IPS-20b (cell line): Measurements from ENCODE around the gene PSME2.

ENCODE experiments used
- H3K27ac ChIP-seq: one replicate; pipeline ENCODE4 v1.5.1; 2013; ENCODE audit warnings: low read length
- H3K27me3 ChIP-seq: 2 replicates; pipeline ENCODE4 v1.6.1; 2013; ENCODE audit warnings: mild to moderate bottlenecking, low read length, inconsistent platforms; ENCODE audit not compliant: insufficient read depth
- H3K36me3 ChIP-seq: 2 replicates; pipeline ENCODE4 v1.6.1; 2013; ENCODE audit warnings: low read depth, mild to moderate bottlenecking, inconsistent platforms, low read length, moderate library complexity; ENCODE audit not compliant: insufficient read depth
- H3K4me1 ChIP-seq: 2 replicates; pipeline ENCODE4 v1.6.1; 2013; ENCODE audit warnings: mild to moderate bottlenecking, control low read depth, inconsistent platforms, low read length, moderate library complexity; ENCODE audit not compliant: insufficient read depth
- H3K4me3 ChIP-seq: 2 replicates; pipeline ENCODE4 v1.5.1; 2013; ENCODE audit warnings: mild to moderate bottlenecking, low read length, inconsistent platforms
- H3K9ac ChIP-seq: 2 replicates; pipeline ENCODE4 v1.6.1; 2013; ENCODE audit warnings: low read depth, mild to moderate bottlenecking, inconsistent platforms, low read length, moderate library complexity
- H3K9me3 ChIP-seq: 2 replicates; pipeline ENCODE4 v1.6.1; 2013; ENCODE audit warnings: mild to moderate bottlenecking, low read depth, low read length, inconsistent platforms; ENCODE audit not compliant: insufficient read depth

PSME2 gene

GRCh38 chr14:24177891-24178290 is 31.5 kb upstream of the PSME2 start:
- Histone ChIP-seq H3K36me3 (peaks cover 44% of the 10 kb centered on the region), H3K4me3 (no peak overlapping the region), H3K9me3 (no peaks in the 10 kb centered on the region), H3K27me3 (no peaks in the 10 kb centered on the region), H3K27ac (no peak overlapping the region), H3K9ac (no peak overlapping the region), H3K4me1 (no peaks in the 10 kb centered on the region)

GRCh38 chr14:24177041-24177825 is 30.8 kb upstream of the PSME2 start:
- no peaks in the 10 kb centered on the region for H3K9me3 ChIP-seq
- H3K27me3 ChIP-seq, result no peaks in the 10 kb centered on the region
- no peak overlapping the region for H3K27ac ChIP-seq
- no peak overlapping the region for H3K9ac ChIP-seq
- H3K4me1 ChIP-seq, result no peaks in the 10 kb centered on the region
- no peak overlapping the region for H3K4me3 ChIP-seq
- H3K36me3 ChIP-seq, result peaks cover 37% of the 10 kb centered on the region

- Histone ChIP-seq H3K27me3 (no peaks in the 10 kb centered on the region), H3K4me3 (no peak overlapping the region), H3K36me3 (peaks cover 31% of the 10 kb centered on the region), H3K9me3 (no peaks in the 10 kb centered on the region), H3K4me1 (no peaks in the 10 kb centered on the region), H3K9ac (no peak overlapping the region), H3K27ac (no peak overlapping the region)
Observed at GRCh38 chr14:24176599-24176998, 30.2 kb upstream of the PSME2 start.

- H3K9ac ChIP-seq, result no peak overlapping the region
- no peak overlapping the region for H3K4me3 ChIP-seq
- H3K4me1 ChIP-seq, result no peaks in the 10 kb centered on the region
- H3K36me3 ChIP-seq, result no peaks in the 10 kb centered on the region
- no peak overlapping the region for H3K27ac ChIP-seq
- no peaks in the 10 kb centered on the region for H3K27me3 ChIP-seq
- no peaks in the 10 kb centered on the region for H3K9me3 ChIP-seq
Observed at GRCh38 chr14:24172871-24173281, 26.5 kb upstream of the PSME2 start.

- Histone ChIP-seq H3K4me3 (no peak overlapping the region), H3K27ac (no peak overlapping the region), H3K9ac (no peak overlapping the region)
Observed at GRCh38 chr14:24172261-24172860, 26.0 kb upstream of the PSME2 start.

GRCh38 chr14:24171422-24172260 is 25.2 kb upstream of the PSME2 start, which contains the start of gene REC8:
Gene REC8 (plus strand): TSS chr14:24172080. CDS start chr14:24172553, 473 bp downstream.
- no peak within 1 kb of the TSS for H3K4me3 ChIP-seq
- H3K9ac ChIP-seq, result no peak within 1 kb of the TSS
- no peaks in the 10 kb centered on the region for H3K4me1 ChIP-seq
- H3K27me3 ChIP-seq, result no peaks in the 10 kb centered on the region
- no peaks in the 10 kb centered on the region for H3K9me3 ChIP-seq
- 0 out of 2 replicates have a peak, but pooled peaks cover under 1% of the 10 kb centered on the region for H3K36me3 ChIP-seq
- no peak within 1 kb of the TSS for H3K27ac ChIP-seq

More at GRCh38 chr14:24172261-24172860, 26.0 kb upstream of the PSME2 start:
- Histone ChIP-seq H3K27me3 (no peaks in the 10 kb centered on the region), H3K4me1 (no peaks in the 10 kb centered on the region), H3K9me3 (no peaks in the 10 kb centered on the region), H3K36me3 (no peaks in the 10 kb centered on the region)

GRCh38 chr14:24167469-24168114 is 21.2 kb upstream of the PSME2 start:
- H3K9me3 ChIP-seq, result no peaks in the 10 kb centered on the region
- peaks cover 35% of the 10 kb centered on the region for H3K36me3 ChIP-seq
- H3K4me3 ChIP-seq, result no peak overlapping the region
- H3K9ac ChIP-seq, result no peak overlapping the region
- no peaks in the 10 kb centered on the region for H3K27me3 ChIP-seq
- no peak overlapping the region for H3K27ac ChIP-seq
- H3K4me1 ChIP-seq, result no peaks in the 10 kb centered on the region

GRCh38 chr14:24165785-24166184 is 19.4 kb upstream of the PSME2 start:
- Histone ChIP-seq H3K9ac (no peak overlapping the region), H3K36me3 (peaks cover 36% of the 10 kb centered on the region), H3K4me3 (no peak overlapping the region), H3K27ac (no peak overlapping the region), H3K9me3 (no peaks in the 10 kb centered on the region), H3K27me3 (no peaks in the 10 kb centered on the region), H3K4me1 (peaks cover 7% of the 10 kb centered on the region; the same call in 1 of the 2 replicates)

- Histone ChIP-seq H3K9ac (no peak overlapping the region), H3K36me3 (peaks cover 48% of the 10 kb centered on the region), H3K4me1 (peaks cover 7% of the 10 kb centered on the region; the same call in 1 of the 2 replicates), H3K27me3 (no peaks in the 10 kb centered on the region), H3K4me3 (no peak overlapping the region), H3K27ac (no peak overlapping the region), H3K9me3 (no peaks in the 10 kb centered on the region)
Observed at GRCh38 chr14:24164518-24164991, 18.1 kb upstream of the PSME2 start.

- no peak overlapping the region; the same call in 1 of the 2 replicates for H3K9ac ChIP-seq
- H3K36me3 ChIP-seq, result peaks cover 64% of the 10 kb centered on the region
- no peak overlapping the region for H3K27ac ChIP-seq
- H3K4me1 ChIP-seq, result peaks cover 7% of the 10 kb centered on the region; the same call in 1 of the 2 replicates
- no peak overlapping the region for H3K4me3 ChIP-seq
- H3K9me3 ChIP-seq, result no peaks in the 10 kb centered on the region
- H3K27me3 ChIP-seq, result no peaks in the 10 kb centered on the region
Observed at GRCh38 chr14:24162093-24162492, 15.7 kb upstream of the PSME2 start.
